ENCODE results near the gene SFR1.

The SFR1 gene

DNA sequence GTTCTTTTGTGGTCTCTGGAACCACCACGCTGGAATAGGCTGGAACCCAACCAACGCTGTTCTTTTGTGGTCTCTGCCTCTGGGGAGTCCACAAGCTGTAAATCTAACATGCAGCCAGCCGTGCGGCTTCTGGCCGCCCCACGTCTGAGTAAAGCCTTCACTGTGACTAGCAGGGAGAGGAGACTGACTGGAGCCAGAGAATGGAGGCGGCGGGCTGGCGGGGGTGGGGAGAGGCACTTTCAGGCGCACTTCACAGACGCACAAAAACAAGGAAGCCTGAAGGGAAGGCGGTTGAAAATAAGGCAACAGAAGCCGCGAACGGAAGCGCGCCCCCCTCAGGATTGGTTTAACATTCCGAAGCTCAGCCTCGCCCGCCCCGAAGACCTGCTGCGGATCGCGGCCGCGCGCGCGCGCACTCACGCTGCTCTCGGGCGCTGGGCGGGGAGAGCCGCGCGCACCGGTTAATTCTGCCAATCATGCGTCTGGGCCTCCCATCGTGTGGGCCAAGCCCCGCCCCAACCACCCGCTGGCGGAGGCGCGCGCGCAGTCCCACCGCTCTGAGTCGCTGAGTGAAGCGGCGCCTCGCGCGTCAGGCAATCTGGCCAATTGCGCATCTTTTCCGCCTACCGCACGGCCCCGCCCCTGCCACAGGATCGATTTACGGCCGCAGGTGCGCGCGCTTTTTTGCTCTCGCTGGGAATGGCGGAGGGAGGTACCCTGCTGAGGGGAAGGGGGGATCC lies at the start of gene SFR1:
Gene SFR1, plus strand, starts transcription at position 687 of the 740 bp plus-strand sequence. Its CDS starts 13 bp downstream, at position 700.
- peak; percentile 97 for DNase-seq

DNA sequence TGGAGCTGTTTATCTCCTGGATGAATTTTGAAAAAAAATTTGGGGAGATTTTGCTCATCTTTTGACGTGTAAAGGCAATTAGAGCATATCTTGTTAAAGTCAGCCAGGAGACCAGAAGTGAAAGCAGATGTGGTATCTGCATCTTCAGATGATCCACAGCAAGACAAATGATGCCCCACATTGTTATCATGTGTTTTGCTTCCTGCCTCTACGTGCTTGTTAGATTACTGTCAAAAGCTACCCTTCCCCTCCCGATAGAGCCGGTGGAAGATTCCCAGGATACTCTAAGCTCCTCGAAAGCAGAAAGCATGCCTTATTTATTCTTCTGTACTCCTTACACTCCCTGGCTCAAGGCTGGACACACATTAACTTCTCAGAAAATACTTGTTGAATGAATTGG lies 49.2 kb upstream of the SFR1 start:
- no peak for DNase-seq

DNA sequence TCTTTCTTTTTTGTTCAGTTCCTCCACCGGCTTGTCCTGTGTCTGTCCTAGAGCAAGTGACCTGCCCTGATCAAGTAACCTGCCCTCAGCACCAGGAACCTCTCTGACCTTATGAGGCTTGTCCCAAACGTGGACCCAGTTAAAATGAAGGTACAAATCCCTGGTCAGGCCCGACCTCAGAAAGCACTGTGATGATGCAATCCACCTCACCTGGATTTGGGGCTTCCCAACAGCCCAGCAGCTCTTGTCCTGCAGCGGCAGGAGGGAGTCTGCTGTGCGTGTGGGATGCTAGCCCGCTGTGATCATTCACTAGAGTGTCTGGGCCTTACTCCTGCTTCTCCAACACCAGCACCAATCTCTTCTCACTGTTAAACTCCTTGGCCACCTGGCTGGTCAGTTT lies 47.5 kb upstream of the SFR1 start:
- DNase-seq, result no peak

GRCh38 chr10:104076743-104077160 lies 45.2 kb upstream of the SFR1 start:
- peak; percentile 59 to 65 for DNase-seq

- DNase-seq, result no peak
Observed at GRCh38 chr10:104077247-104077646, 44.7 kb upstream of the SFR1 start.

DNA sequence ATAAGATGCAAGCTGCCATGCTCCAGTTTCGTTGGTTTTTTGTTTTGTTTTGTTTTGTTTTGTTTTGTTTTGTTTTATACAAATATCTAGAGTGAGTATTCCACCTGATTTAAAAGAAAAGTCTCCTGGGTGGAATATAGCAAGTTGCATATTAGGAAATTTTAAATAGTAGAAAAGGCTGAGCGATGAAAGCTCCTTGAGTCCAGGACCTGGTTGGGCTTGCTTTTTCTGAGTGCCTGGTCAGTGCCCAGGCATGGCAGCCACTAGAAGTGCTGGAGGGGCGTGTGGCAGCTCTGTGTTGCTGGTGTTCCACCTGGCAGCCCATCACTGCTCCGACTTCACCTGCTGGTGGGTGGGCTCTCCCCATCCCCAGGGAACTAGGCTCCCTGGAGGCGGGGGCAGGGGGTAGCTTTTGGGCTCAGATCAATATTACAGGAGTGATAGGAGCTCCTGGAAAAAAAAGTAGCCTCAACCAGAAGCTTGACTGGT lies 44.3 kb upstream of the SFR1 start:
- no peak for DNase-seq

- DNase-seq, result no peak
Observed at GRCh38 chr10:104080762-104081161, 41.2 kb upstream of the SFR1 start.

- DNase-seq, result no peak
Observed at GRCh38 chr10:104081998-104082397, 40.0 kb upstream of the SFR1 start.

- DNase-seq, result no peak
Observed at GRCh38 chr10:104084482-104085142, 37.4 kb upstream of the SFR1 start.

- no peak for DNase-seq
Observed at GRCh38 chr10:104085801-104086400, 36.1 kb upstream of the SFR1 start, which contains the start of gene COL17A1. COL17A1 (minus strand) TSS chr10:104085880; CDS start chr10:104080673, 5,207 bp downstream.

DNA sequence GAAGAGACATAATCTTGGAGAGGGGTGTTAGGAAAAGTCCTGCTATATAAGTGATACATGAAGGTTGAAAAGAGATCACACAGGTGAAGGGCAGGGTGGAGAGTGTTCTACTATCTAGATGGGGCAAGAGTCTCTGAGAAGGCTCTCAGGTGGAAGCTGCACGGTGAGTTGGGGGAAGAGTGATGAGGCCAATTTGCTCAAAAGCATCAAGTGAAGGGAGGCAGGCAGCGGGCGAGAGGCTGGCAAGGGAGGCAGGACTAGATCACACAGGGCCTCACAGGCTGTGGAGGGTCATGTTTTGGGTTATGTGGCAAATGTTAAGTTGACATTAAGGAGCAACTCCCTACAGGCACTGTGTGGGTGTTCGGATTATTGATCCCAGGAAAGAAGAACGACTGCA lies 33.7 kb upstream of the SFR1 start:
- no peak for DNase-seq

DNA sequence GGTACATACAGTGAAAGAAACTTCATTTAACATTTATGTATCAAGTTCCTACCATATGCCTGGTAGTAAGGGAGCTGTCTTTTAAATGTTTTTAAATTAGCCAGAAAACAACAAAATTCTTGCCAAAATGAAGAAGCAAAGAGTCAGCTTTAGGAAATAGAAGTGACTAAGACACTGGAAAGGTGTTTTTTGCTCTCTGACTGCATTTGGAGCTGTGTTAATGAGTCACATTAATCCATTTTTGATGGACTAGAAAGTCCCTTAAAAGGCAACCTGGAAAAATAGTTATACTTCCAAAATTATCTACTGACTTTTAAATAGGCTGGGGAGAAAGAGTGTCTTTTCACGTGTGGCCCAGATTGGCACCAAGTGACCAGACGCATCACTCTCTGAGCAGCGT lies 32.4 kb upstream of the SFR1 start:
- no peak for DNase-seq

DNA sequence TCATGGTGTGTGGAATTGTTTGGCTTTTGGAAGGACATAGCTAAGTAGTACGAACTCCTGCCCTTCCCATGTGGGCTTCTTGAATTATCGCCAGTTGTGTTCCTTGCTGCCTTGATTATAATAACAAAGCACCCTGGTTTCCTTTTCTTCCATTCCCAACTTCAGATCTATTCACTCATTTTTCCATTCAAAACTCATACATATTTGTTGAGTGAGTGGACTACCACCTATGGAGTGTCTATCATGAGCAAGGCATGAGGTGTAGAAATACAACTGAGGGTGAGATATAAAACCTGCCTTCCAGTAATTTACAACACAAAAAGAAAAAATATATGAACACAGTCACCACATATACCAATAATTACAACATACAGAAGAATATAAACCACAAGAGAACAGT lies 31.4 kb upstream of the SFR1 start:
- no peak for DNase-seq

DNA sequence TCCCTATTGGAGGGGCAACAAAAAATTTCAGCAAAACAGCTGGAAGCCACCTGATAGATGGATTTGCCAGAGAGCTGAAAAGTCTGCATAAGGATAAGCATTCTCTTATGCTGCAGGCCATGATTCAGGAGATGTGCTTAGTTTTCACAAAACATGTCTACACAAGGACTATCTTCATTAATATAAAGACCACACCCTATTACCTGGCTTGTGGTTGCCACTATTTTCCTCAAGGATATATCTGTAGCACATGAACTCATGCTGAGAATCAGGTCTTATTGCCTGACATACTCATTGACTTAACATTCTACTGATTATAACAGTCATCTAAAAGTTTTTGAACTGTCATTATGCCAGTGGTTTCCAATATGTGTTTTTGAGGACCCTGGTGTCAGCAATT lies 29.2 kb upstream of the SFR1 start:
- no peak for DNase-seq

- DNase-seq, result no peak
Observed at GRCh38 chr10:104096692-104097091, 25.3 kb upstream of the SFR1 start.

DNA sequence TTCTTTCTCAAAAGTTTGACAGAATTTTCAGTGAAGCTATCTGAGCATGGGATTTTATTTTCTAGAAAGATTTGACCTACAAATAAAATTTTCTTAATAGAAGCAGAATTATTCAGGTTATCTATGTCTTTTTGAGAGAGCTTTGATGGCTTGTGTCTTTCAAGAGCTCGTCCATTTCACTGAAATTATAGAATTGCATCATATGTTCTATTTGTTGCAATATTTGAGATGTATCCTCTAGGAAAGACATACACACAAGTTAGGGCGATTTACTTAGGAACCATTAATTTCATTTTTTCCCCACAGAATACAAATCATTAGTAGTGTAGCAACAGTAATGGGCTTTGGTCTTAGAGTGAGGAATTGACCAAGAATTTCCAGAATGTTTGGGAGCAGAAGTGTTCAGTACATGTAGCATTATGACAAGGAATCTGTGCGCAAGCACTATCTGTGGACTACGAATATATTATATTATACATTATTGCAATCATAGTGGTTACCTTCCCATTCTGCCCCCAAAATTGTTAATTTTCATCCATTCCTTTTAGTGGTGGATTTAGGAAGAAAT lies 23.5 kb upstream of the SFR1 start:
- no peak for DNase-seq

DNA sequence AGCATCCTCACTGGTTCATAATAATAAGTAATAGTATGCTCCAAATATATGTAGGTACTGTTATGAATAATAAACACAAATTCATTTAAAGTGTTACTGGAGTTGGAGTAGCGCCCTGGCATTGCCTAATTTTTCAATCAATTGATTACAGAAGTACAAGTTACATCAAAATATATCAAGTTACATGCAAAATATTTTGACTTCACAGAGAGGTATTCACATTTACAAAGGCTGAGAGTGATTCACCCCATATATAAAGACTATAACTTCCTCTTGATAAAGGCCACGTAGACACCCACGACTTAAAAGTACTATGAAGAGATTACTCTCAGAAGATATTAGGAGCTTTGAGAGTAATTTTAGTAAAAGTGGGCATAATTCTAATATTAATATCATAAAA lies 22.7 kb upstream of the SFR1 start:
- DNase-seq, result no peak

DNA sequence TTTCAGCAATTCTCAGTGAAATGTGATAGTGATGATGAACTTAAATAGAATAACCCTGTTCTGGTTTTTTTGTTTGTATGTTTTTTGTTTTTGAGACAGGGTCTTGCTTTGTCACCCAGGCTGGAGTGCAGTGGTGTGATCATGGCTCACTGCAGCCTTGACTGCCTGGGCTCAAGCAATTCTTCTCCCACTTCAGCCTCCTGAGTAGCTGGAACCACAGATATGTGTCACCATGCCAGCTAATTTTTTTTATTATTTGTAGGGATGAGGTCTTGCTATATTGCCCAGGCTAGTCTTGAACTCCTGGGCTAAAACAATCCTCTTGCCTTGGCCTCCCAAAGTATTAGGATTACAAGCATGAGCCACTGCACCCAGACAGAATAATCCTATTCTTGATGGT lies 22.0 kb upstream of the SFR1 start:
- no peak for DNase-seq

GRCh38 chr10:104100795-104101194 lies 21.2 kb upstream of the SFR1 start:
- DNase-seq, result no peak

- DNase-seq, result no peak
Observed at GRCh38 chr10:104101902-104102301, 20.1 kb upstream of the SFR1 start.

GRCh38 chr10:104103956-104104355 lies 18.0 kb upstream of the SFR1 start:
- no peak for DNase-seq

DNA sequence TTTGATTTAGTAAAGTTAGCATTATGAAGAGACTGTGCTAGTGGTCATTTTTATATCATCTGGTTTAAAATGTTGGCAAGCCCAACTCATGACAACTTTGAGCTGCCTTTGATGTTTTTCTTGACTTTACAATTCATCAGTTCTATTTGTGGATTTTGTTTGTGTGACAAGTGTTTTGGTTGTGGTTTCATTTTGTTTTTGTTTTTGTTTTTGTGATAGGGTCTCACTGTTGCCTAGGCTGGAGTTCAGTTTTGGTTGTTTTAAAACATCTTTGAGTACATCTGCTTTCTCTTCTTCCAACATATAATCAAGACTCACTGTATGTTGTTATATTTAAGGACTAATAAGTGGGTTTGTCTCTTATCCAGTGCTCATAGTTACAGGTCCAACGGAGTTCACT lies 17.6 kb upstream of the SFR1 start:
- no peak for DNase-seq

GRCh38 chr10:104104926-104105325 lies 17.0 kb upstream of the SFR1 start:
- DNase-seq, result no peak

Data from hippocampal formation (tissue), 2 donors.